Colonic mucosa (tissue), 4 donors: Measurements from ENCODE around the gene LUC7L3. TPM values are rescaled to one million over a fixed set of nuclear protein-coding genes. Genes with fewer than 3 reads are reported as not detected.

Source experiments
- DNase-seq: peaks from one replicate; pipeline ENCODE4 v3.0.0-alpha.2; 2020
- H3K27ac ChIP-seq: fragments of 200-600 bp; one replicate; pipeline ENCODE4 v1.8.0; 2021
- H3K27me3 ChIP-seq: fragments of 200-600 bp; one replicate; pipeline ENCODE4 v1.8.0; 2021
- H3K36me3 ChIP-seq: fragments of 200-600 bp; one replicate; pipeline ENCODE4 v1.8.0; 2021
- H3K4me1 ChIP-seq: fragments of 200-600 bp; one replicate; pipeline ENCODE4 v1.8.0; 2021; ENCODE audit warnings: mild to moderate bottlenecking
- H3K4me3 ChIP-seq: fragments of 200-600 bp; one replicate; pipeline ENCODE4 v1.8.0; 2021
- H3K9ac ChIP-seq, 2 donors: one replicate each; pipeline ENCODE4 v1.7.0; 2013; ENCODE audit warnings: control low read depth in 2 of 2, low read depth in 2 of 2, low read length in 2 of 2
- H3K9me3 ChIP-seq: fragments of 200-600 bp; one replicate; pipeline ENCODE4 v1.8.0; 2021
- intact Hi-C: fragments of 100-400 bp; cut with DNase I; formaldehyde crosslinking; loops from one replicate; pipeline ENCODE4 v1.14.1; 2022
- total RNA-seq, 2 donors: library from RNA; stranded (reverse); fragmentation: NEBNext Ultra II Directional in 1 of 2; extraction: Animal tissue kit (Norgen Biotek cat#: 25700) in 1 of 2; gene quantifications; one replicate each; pipeline ENCODE4 v1.2.1, GENCODE V29; 2021
- TF ChIP-seq, protein P1 (sequence below): fragments of 200-600 bp; IDR thresholded peaks from one replicate; pipeline ENCODE4 v1.8.0; 2022; ENCODE audit warnings: antibody characterized with exemption, mild to moderate bottlenecking
- donor health status: healthy.
- donor health status: DM: no; HTN: no; CAD: no.
- donor health status: DM: no; HTN: no; CAD: no.

Gene LUC7L3
- total RNA-seq, 2 donors from 2014 or later: 73.0 to 88.3 TPM

DNA sequence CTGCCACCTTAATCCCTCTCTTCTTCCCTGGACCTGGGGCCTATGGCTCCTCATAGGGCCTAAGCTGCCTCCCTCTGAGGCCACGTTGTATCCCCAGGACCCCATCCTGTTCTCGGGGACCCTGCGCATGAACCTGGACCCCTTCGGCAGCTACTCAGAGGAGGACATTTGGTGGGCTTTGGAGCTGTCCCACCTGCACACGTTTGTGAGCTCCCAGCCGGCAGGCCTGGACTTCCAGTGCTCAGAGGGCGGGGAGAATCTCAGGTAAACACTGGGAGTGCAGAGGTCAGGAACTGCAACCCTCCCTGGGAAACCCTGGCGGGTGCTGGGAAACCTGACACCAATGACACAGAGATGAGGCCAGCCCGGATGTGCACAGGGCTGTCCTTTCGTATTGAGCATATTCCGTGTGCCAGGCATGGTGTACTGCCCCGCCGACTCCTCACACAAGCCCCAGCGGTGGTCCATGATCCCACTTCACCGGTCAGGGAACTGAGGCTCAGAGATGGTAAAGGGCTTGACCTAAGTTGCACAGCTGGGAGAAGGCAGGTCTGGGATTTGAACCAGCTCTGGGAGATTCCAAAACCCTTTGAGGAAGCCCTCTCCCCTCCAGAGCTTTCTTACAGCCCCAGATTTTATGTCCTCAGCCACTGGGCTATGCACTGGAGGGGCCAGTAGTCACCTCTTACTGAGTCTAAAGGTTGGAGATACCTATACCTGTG, 34.6 kb upstream of the LUC7L3 start:
- intact Hi-C loops: loop anchor here (5.0 kb wide), 1 partner anchor 52 kb away; the partner anchor contains the start of gene ABCC3
- peak; percentile 91 for DNase-seq
- Histone ChIP-seq H3K36me3 (no peaks in the 10 kb centered on the region), H3K9me3 (no peaks in the 10 kb centered on the region), H3K4me3 (no peak overlapping the region), H3K4me1 (peaks cover 30% of the 10 kb centered on the region), H3K27ac (peak overlapping the region; percentile 92), H3K27me3 (no peaks in the 10 kb centered on the region), H3K9ac (peak overlapping the region; percentile 58 to 67)
- TF ChIP-seq, protein P1, sequence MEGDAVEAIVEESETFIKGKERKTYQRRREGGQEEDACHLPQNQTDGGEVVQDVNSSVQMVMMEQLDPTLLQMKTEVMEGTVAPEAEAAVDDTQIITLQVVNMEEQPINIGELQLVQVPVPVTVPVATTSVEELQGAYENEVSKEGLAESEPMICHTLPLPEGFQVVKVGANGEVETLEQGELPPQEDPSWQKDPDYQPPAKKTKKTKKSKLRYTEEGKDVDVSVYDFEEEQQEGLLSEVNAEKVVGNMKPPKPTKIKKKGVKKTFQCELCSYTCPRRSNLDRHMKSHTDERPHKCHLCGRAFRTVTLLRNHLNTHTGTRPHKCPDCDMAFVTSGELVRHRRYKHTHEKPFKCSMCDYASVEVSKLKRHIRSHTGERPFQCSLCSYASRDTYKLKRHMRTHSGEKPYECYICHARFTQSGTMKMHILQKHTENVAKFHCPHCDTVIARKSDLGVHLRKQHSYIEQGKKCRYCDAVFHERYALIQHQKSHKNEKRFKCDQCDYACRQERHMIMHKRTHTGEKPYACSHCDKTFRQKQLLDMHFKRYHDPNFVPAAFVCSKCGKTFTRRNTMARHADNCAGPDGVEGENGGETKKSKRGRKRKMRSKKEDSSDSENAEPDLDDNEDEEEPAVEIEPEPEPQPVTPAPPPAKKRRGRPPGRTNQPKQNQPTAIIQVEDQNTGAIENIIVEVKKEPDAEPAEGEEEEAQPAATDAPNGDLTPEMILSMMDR: no peak

DNA sequence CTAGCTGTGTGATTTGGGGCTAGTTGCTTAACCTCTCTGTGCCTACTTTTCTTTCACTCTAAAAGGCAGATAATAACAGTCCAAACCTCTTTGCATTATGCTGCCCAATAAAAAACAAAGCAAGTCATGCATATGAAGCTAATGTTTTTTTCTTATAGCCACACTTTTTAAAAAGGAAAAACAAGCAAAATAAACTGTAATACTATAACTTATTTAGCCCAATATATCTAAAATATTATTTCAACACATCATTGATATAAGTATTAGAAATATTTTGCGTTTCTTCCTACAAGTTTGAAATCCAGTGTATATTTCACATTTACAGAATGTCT, 34.1 kb upstream of the LUC7L3 start:
- TF ChIP-seq, protein P1: no peak
- Histone ChIP-seq H3K27ac (peak overlapping the region; percentile 92), H3K9me3 (no peaks in the 10 kb centered on the region), H3K36me3 (no peaks in the 10 kb centered on the region), H3K27me3 (no peaks in the 10 kb centered on the region), H3K9ac (peak overlapping the region in 1 of 2 donors; percentile 75), H3K4me3 (no peak overlapping the region), H3K4me1 (peaks cover 30% of the 10 kb centered on the region)
- no peak for DNase-seq
- intact Hi-C loops: no loop called here

DNA sequence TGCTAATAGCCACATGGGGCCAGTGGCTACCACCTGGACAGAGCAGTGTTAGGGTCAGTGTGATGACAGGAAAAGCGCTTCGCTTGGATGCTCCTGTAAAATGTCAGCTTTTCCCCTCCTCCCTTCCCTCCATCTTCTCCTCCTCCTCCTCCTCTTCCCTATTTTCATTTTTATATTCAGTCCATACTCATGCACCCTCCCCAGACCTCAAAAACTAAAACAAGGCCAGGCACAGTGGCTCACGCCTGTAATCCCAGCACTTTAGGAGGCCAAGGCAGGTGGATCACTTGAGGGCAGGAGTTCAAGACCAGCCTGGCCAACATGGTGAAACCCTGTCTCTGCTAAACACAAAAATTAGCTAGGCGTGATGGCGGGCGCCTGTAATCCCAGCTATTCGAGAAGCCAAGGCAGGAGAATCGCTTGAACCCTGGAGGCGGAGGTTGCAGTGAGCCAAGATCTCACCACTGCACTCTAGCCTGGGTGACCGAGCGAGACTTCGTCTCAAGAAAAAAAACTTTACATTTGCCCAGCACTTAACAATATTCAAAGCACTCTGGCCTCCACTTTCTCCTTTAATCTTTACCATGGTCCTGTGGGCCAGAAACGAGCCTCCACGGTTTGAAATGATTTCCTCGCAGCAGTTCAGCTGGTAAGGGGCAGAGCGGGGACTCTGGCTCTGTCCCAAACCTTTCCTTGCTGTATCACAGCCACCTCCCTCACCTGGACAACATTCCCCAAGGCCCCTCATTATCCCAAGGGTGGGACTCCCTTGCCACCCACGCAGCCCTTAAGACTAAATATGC, 33.5 kb upstream of the LUC7L3 start:
- TF ChIP-seq, protein P1: no peak
- Histone ChIP-seq H3K27me3 (no peaks in the 10 kb centered on the region), H3K4me1 (peaks cover 30% of the 10 kb centered on the region), H3K27ac (peak overlapping the region; percentile 92), H3K9me3 (no peaks in the 10 kb centered on the region), H3K9ac (peak overlapping the region in 1 of 2 donors; percentile 75), H3K36me3 (no peaks in the 10 kb centered on the region), H3K4me3 (no peak overlapping the region)
- no peak for DNase-seq
- intact Hi-C loops: no loop called here

DNA sequence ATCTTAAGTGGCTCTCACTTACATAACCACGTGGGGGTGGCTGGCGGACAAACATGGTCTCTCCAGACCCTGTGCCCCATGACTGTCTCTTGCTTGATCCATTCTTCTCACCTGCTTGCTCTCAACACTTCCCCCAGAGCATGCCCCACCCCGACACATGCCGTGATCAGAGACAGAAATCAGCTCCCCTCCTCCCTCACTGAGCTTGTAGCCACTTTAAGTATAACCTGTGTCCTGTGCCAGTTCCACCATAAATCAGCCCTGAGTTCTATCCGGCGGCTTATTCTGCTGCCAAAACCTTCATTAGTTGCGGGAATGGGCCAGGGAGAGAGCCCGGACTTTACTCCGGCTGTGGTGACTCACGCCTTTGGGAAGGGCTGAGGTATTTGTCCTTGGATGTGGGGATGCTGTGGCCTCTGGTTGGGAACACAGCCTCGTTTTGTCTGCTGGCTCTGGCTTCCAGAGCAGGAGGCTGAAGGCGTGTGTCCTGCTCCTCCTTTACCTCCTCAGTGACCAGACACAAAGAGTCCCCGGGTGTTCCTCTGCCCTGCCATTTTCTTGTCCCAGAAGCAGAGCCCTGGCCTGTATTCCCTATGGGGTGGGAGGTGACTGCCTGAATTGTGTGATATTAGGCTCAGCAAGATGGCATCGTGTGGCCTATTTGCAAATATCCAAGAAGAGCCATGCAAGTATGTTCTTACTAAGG, 32.8 kb upstream of the LUC7L3 start:
- intact Hi-C loops: no loop called here
- TF ChIP-seq, protein P1: no peak
- DNase-seq: peak; percentile 89
- Histone ChIP-seq H3K9ac (peak overlapping the region in 1 of 2 donors; percentile 75), H3K9me3 (no peaks in the 10 kb centered on the region), H3K4me1 (peaks cover 23% of the 10 kb centered on the region), H3K36me3 (no peaks in the 10 kb centered on the region), H3K27me3 (no peaks in the 10 kb centered on the region), H3K27ac (peak overlapping the region; percentile 92), H3K4me3 (no peak overlapping the region)
